HEK293T (cell line): ENCODE measurements around the gene INPP4B.

Source experiments
- ELF4 ChIP-seq: fragments of 450-650 bp; IDR thresholded peaks from 2 replicates; pipeline ENCODE4 v1.6.1; 2017; ENCODE audit warnings: antibody characterized with exemption
- FOXA1 ChIP-seq: fragments of 450-650 bp; IDR thresholded peaks from 2 replicates; pipeline ENCODE4 v1.6.1; 2016; ENCODE audit warnings: mild to moderate bottlenecking
- FOXK2 ChIP-seq: fragments of 450-650 bp; IDR thresholded peaks from 2 replicates; pipeline ENCODE4 v1.6.1; 2016; ENCODE audit warnings: mild to moderate bottlenecking
- FOXM1 ChIP-seq: fragments of 450-650 bp; IDR thresholded peaks from 2 replicates; pipeline ENCODE4 v1.6.1; 2017; ENCODE audit warnings: mild to moderate bottlenecking, borderline replicate concordance
- L3MBTL2 ChIP-seq: fragments of 450-650 bp; conservative IDR thresholded peaks from 2 replicates; pipeline ENCODE4 v1.6.1; 2016; ENCODE audit warnings: mild to moderate bottlenecking
- LEF1 ChIP-seq: fragments of 450-650 bp; IDR thresholded peaks from 2 replicates; pipeline ENCODE4 v1.6.1; 2017; ENCODE audit warnings: mild to moderate bottlenecking, borderline replicate concordance
- NFRKB ChIP-seq: fragments of 450-650 bp; IDR thresholded peaks from 2 replicates; pipeline ENCODE4 v1.6.1; 2016; ENCODE audit warnings: mild to moderate bottlenecking, moderate library complexity
- PKNOX1 ChIP-seq: fragments of 450-650 bp; IDR thresholded peaks from 2 replicates; pipeline ENCODE4 v1.6.1; 2016
- SP1 ChIP-seq: fragments of 450-650 bp; IDR thresholded peaks from 2 replicates; pipeline ENCODE4 v1.6.1; 2017
- SUZ12 ChIP-seq: fragments of 450-650 bp; IDR thresholded peaks from 2 replicates; pipeline ENCODE4 v1.6.1; 2016; ENCODE audit warnings: mild to moderate bottlenecking
- ZNF384 ChIP-seq: fragments of 450-650 bp; IDR thresholded peaks from 2 replicates; pipeline ENCODE4 v1.6.1; 2016

DNA sequence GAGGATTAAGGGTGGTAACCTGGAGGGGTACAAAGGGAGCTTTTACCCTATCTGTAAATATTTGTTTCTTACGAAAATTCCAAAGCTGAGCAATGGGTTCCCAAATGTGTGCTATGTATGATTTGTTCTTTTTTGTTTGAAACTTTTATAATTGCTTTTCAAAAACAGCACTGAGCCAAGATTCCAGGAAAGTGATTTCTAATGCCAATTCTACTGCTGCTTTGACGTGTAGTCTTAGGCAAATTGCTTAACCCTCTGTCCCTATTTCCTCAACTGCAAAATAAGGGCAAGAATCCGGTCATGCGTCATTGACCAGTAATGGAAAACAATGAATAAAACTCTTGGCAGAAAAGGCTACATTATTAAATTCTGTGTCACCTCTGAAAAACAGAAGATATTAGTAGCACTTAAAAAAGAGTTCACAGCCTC lies 755.0 kb downstream of the INPP4B start:
- no peak for TF ChIP-seq ELF4
- TF ChIP-seq SP1 = no peak
- no peak for TF ChIP-seq FOXA1
- no peak for TF ChIP-seq SUZ12
- no peak for TF ChIP-seq FOXM1
- no peak for TF ChIP-seq ZNF384
- TF ChIP-seq L3MBTL2 = no peak
- no peak for TF ChIP-seq FOXK2
- TF ChIP-seq NFRKB = no peak
- TF ChIP-seq LEF1 = no peak
- TF ChIP-seq PKNOX1 = no peak
